Measurements from ENCODE around the gene WFDC12.

WFDC12 gene

DNA sequence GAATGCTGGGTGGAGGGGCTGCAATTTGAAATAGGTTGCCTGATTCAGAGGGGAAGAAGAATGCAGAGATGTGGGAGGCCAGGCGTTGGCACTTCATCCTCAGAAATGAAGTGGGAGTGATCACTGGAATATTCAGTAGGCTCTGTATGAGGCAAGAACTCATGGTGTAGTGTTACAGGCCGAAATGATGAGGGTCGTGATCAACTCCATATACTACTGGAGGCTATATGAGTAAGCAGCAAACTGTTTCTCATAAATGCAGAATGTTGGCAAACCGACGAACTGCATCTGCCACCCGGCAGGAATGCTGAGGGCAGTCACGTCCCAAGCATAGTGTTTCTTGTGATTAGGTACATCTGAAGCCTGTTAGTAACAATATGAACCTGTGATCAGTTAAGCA is 36.0 kb downstream of the WFDC12 start:
- DNase-seq = no peak

DNA sequence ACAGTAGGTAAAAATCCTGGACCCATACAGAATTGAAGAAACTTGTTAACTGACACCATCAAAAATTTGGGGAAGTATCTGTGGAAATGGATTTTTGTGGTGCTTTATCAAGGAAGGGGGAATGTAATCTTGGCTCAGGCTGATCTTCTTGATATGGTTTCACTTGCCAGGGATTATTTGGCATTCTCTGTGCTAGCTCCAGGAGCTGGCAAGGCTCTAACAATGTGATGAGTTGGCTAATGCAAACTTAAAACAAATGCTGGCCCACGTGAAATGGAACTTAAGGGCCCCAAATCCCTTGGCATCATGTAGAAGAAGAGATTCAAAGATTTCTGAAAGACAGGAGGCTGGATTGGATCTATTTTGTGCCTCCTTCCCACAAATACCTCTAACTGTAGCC is 36.5 kb downstream of the WFDC12 start:
- no peak for DNase-seq

DNA sequence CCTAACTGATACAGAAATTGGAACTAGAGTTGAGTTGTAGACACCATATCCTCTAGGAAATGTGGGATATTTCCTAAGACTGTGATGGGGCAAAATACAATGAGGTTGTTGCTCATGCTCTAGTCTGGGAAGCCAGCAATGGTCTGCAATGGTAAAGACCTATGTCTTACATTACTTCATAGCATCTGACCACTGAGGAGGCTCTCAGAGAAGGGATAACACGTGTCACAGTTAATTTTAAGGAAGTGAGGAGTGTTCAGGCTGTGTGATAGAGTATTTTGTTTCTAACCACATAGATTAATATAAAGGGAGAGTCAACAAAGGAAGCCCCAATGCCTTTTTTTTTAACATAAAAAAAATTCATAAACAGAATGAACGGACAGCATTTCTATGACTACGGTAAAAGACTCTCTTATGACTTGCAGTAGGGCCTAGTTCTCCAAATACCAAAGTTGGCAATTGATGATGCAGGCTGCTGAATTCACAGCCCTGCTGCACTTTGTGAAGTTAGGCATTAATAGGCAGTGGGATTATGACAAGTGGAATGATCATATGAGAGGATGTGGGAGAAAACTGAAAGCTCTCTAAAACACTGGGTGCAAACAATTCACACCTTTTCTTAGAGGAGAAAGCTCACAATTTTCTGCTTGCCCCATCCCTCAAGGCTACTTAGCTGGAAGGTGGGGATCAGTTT is 37.0 kb downstream of the WFDC12 start:
- no peak for DNase-seq

DNA sequence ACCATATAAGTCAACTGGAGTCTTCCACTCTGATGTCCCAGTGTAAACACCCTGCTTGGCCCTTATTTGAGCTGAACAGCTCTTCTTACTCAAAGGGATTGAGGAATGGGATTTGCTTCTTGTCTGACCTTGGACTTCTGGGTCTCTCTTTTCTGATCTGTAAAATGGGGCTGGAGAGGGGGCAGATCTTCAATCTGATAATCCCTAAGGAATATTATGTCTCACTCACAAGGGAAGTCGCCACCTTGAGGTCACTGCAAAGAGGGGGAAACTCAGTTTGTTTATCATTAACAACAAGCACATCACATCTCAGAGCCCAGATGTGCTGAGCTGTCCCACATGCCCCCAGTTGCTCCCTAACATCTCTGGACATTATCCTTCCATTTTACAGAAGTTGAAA is 38.4 kb downstream of the WFDC12 start:
- no peak for DNase-seq

DNA sequence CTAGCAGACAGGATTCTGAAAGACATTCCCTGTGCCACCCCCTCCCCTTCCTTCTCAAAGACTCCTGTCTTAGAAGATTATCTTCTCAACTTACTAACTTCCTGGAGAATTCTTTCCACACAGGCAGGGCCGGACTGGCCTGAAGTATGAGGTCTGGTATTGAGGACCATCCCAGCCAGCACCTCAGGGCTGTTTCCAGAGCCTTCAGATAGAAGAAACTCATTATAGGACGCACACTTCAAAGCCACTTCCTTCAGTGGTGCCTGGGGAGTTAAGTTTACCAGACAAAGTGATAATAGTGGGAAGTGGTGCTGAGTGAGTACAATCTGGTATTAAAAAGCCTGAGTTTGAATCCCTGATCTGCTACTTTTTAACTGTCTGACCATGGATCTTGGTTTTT is 39.0 kb downstream of the WFDC12 start:
- no peak for DNase-seq

DNA sequence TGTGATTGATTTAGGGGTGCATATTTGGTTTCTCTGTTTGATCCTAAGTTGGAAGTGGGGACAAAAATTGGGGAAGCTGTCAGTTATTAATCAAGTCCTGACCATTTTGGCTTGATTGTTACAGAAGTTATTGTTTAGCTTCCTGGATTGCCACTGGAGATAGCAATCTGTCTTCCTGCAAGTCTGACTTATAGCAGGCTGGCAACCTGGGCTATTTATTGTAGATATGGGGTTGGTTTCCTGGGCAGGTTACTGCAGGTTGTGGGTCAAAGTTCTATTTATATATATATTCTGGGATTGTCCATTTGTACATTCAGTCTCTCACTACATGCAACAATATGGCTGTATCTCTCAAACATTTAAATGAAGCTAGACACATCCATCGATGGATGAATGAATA is 41.1 kb downstream of the WFDC12 start:
- DNase-seq = no peak

DNA sequence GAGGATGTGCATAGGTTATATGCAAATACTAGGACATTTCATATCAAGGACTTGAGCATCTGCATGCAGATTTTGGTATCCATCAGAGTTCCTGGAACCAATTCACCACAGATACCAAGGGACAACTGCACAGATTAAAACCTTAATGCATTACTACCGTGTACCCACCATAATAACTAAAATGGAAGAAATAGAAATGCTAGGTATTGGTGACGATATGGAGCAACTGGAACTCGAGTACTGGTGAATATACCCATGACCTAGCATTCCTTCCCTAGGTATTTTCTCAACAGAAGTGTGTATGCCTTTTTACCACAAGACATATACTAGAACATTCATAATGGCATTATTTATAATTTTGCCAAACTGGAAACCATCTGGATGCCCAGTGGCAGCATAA is 41.8 kb downstream of the WFDC12 start:
- DNase-seq = no peak

DNA sequence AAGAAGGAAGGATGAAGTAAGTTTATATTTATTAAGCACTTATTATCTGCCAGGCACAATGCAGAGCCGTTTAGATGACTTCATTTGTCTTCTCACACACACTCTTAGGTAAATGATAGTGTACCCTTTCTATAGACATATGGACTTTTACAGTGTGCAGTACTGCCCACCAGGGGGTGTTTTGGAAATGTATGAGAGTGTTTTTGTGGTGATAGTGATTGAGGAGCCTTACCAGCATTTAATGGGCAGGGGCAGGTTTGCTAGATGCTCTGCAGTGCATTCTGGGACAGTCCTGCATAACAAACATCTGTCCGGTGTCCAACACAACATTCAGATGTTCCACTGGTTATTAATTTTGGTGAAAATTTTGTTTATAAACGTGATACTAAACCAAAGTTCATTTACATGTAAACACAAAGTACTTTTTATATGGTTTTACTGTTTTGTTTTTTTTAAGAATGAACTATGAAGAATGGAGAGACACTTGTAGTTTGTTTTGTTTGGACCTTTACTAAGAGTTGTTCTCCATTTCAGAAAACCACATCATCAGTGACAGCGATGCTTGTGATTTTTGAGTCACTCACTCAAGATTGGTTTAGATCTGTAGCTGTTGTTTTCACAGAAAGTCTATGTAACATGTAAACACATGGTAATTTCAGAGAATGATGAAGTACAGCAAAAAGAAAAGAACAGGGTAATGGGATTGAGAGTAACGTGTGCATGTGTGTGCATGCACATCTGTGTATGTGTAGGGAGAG is 43.2 kb downstream of the WFDC12 start:
- DNase-seq = no peak

DNA sequence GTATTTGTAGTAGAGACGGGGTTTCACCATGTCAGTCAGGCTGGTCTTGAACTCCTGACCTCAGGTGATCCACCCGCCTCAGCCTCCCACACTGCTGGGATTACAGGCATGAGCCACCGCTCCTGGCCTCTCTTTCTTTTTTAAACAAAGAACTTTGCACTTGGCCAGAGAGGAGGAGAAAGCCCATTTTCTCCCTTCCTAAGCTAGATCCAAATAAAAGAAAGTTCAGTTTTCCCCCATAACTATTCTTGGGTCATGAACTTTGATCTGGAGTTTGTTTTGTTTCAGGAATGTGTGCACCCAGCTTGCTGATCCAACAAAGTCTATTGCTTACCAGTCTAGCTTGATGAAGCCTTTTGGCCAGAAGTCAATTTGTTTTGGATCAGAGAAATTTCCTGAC is 46.7 kb downstream of the WFDC12 start:
- no peak for DNase-seq

Measured in activated CD4-positive, alpha-beta T cell treated with anti-CD3 and anti-CD28 coated beads for 48 hours (primary cell).